HepG2 (cell line): ENCODE measurements around the gene ARHGAP23. TPM values are rescaled to one million over a fixed set of nuclear protein-coding genes. Genes with fewer than 3 reads are reported as not detected.

Experiments used
- BRCA1 ChIP-seq: sonication (generic); formaldehyde crosslinking; IDR thresholded peaks from 2 replicates; pipeline ENCODE4 v1.4.0; 2020; ENCODE audit warnings: missing genetic modification reagents
- CHD2 ChIP-seq: IDR thresholded peaks from 2 replicates; pipeline ENCODE4 v1.6.1; 2011; ENCODE audit warnings: low read depth, low read length, improper control_type of control experiment
- FIP1L1 ChIP-seq: fragments of 200-400 bp; formaldehyde crosslinking; IDR thresholded peaks from 2 replicates; pipeline ENCODE4 v1.6.1; 2018; ENCODE audit warnings: low read depth, mild to moderate bottlenecking, low read length, moderate library complexity, borderline replicate concordance; ENCODE audit not compliant: insufficient read depth
- HOXD1 ChIP-seq: sonication (generic); formaldehyde crosslinking; IDR thresholded peaks from 2 replicates; pipeline ENCODE4 v1.5.0; 2020; ENCODE audit warnings: missing genetic modification reagents
- LCORL ChIP-seq, 2 experiments: fragments of 450-650 bp in 1 of 2; sonication (generic) in 1 of 2; formaldehyde crosslinking in 1 of 2; IDR thresholded peaks; 2 replicates each; pipeline versions ENCODE4 v1.5.0 to v1.6.1; 2017 to 2020; ENCODE audit warnings: antibody characterized with exemption in 1 of 2, missing genetic modification reagents in 1 of 2
- NBN ChIP-seq: fragments of 450-650 bp; conservative IDR thresholded peaks from 2 replicates; pipeline ENCODE4 v1.6.1; 2017
- PLRG1 ChIP-seq: fragments of 450-650 bp; conservative IDR thresholded peaks from 2 replicates; pipeline ENCODE4 v1.6.1; 2016
- TEAD2 ChIP-seq: sonication (generic); formaldehyde crosslinking; IDR thresholded peaks from 2 replicates; pipeline ENCODE4 v1.9.0; 2021; ENCODE audit warnings: missing genetic modification reagents
- YY1 ChIP-seq: IDR thresholded peaks from 2 replicates; pipeline ENCODE4 v1.6.1; 2011; ENCODE audit warnings: low read length, low read depth, moderate library complexity, mild to moderate bottlenecking; ENCODE audit not compliant: insufficient read depth, insufficient replicate concordance
- ZNF138 ChIP-seq: sonication (generic); formaldehyde crosslinking; IDR thresholded peaks from 2 replicates; pipeline ENCODE4 v1.5.0; 2020; ENCODE audit warnings: mild to moderate bottlenecking, low read depth, missing genetic modification reagents
- ZNF225 ChIP-seq: sonication (generic); formaldehyde crosslinking; IDR thresholded peaks from 2 replicates; pipeline ENCODE4 v1.4.0; 2020; ENCODE audit warnings: mild to moderate bottlenecking, missing genetic modification reagents
- ZNF570 ChIP-seq: sonication (generic); formaldehyde crosslinking; IDR thresholded peaks from 2 replicates; pipeline ENCODE4 v1.4.0; 2020; ENCODE audit warnings: mild to moderate bottlenecking, missing genetic modification reagents, borderline replicate concordance
- ZNF781 ChIP-seq: sonication (generic); formaldehyde crosslinking; IDR thresholded peaks from 2 replicates; pipeline ENCODE4 v1.5.1; 2020; ENCODE audit warnings: borderline replicate concordance, mild to moderate bottlenecking, missing genetic modification reagents; ENCODE audit errors: not compliant biosample characterization
- polyA plus RNA-seq, 8 experiments: library from polyadenylated mRNA; depleted of rRNA in 3 of 8; stranded (reverse) in 7 of 8; unstranded in 1 of 8; fragments of >200 nt; fragmentation: Illumina TruSeq in 4 of 8; extraction: Trizol in 4 of 8; gene quantifications; 2 replicates each; pipeline versions ENCODE4 v1.2.1 to v1.2.3, GENCODE V29; 2011 to 2016; ENCODE audit warnings: low read depth in 4 of 8, missing spikeins in 1 of 8, mixed read lengths in 1 of 8; ENCODE audit not compliant: insufficient read depth in 1 of 8
- total RNA-seq, 5 experiments: library from RNA; depleted of rRNA; stranded (reverse); fragments of >200 nt; fragmentation: Illumina TruSeq; extraction: Trizol; gene quantifications; 2 replicates each; pipeline ENCODE4 v1.2.3, GENCODE V29; 2016; ENCODE audit warnings: low read depth in 1 of 5
- TF ChIP-seq, protein P1 (sequence below): sonication (generic); formaldehyde crosslinking; IDR thresholded peaks from 2 replicates; pipeline ENCODE4 v1.4.0; 2020; ENCODE audit warnings: missing genetic modification reagents
- TF ChIP-seq, protein P2 (sequence below): sonication (generic); formaldehyde crosslinking; IDR thresholded peaks from 2 replicates; pipeline ENCODE4 v1.9.0; 2021; ENCODE audit warnings: mild to moderate bottlenecking, missing genetic modification reagents
- TF ChIP-seq, protein P3 (sequence below): sonication (generic); formaldehyde crosslinking; conservative IDR thresholded peaks from 2 replicates; pipeline ENCODE4 v1.4.0; 2020; ENCODE audit warnings: missing genetic modification reagents

ARHGAP23 gene
- total and polyA plus RNA-seq, 2 of the 13 experiments (the other 11 are each of a cell fraction or from before 2014, with no cell fraction given): 0.03 TPM; not detected in 1

DNA sequence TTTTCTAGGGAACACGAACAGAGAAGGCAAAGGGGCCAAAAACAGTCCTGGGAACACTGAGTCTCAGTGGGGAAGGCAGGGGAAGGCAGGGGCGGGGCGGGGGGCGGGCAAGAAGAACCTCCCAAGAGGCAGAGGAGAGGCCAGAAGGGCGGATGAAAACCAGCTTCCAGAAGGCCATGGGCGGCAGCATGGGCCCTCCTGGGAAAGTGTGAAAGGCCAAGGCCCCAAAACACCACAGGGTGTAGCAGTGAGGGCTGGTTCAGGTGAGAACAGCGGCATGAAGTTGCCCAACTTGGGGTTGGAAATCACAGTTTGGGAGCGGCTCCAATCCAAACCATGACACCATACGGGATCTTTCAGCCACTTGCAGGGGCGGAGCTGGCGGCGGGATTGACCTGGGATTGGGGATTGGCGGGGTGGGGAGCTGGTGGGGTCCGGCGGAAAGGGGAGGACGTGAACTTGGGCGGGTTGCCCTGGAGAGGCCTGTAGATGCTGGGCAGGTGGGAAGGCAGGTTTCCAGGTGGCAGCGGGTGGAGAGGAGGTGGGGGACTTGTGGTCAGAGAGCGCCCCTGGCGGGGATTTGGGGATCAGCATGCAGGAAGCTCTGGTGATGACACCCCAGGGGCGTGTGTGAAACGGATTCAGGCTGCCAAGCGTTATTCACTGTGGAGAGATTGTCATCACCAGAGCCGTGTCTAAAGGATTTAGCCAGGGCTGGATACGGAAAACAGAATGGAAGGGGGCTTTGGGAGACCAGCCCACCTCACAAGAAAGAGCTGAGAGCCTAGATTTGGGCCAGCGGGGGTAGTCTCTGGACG, 80.9 kb downstream of the ARHGAP23 start (continued):
- TF ChIP-seq, protein P1, sequence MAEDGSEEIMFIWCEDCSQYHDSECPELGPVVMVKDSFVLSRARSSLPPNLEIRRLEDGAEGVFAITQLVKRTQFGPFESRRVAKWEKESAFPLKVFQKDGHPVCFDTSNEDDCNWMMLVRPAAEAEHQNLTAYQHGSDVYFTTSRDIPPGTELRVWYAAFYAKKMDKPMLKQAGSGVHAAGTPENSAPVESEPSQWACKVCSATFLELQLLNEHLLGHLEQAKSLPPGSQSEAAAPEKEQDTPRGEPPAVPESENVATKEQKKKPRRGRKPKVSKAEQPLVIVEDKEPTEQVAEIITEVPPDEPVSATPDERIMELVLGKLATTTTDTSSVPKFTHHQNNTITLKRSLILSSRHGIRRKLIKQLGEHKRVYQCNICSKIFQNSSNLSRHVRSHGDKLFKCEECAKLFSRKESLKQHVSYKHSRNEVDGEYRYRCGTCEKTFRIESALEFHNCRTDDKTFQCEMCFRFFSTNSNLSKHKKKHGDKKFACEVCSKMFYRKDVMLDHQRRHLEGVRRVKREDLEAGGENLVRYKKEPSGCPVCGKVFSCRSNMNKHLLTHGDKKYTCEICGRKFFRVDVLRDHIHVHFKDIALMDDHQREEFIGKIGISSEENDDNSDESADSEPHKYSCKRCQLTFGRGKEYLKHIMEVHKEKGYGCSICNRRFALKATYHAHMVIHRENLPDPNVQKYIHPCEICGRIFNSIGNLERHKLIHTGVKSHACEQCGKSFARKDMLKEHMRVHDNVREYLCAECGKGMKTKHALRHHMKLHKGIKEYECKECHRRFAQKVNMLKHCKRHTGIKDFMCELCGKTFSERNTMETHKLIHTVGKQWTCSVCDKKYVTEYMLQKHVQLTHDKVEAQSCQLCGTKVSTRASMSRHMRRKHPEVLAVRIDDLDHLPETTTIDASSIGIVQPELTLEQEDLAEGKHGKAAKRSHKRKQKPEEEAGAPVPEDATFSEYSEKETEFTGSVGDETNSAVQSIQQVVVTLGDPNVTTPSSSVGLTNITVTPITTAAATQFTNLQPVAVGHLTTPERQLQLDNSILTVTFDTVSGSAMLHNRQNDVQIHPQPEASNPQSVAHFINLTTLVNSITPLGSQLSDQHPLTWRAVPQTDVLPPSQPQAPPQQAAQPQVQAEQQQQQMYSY: no peak
- TF ChIP-seq ZNF781 (CRISPR knock-in tag) (peak; percentile 50), TEAD2 (CRISPR knock-in tag) (no peak), BRCA1 (CRISPR knock-in tag) (no peak), YY1 (no peak), PLRG1 (no peak), FIP1L1 (no peak), ZNF225 (CRISPR knock-in tag) (no peak), ZNF570 (CRISPR knock-in tag) (no peak), ZNF138 (CRISPR knock-in tag) (no peak), CHD2 (no peak), NBN (no peak), LCORL (IDR thresholded peaks at IDR 0.05) (no peak), LCORL (CRISPR knock-in tag; IDR thresholded peaks at IDR 0.05) (peak; percentile 49; the same call in 1 of the 2 replicates), HOXD1 (no peak)
- TF ChIP-seq, protein P2, sequence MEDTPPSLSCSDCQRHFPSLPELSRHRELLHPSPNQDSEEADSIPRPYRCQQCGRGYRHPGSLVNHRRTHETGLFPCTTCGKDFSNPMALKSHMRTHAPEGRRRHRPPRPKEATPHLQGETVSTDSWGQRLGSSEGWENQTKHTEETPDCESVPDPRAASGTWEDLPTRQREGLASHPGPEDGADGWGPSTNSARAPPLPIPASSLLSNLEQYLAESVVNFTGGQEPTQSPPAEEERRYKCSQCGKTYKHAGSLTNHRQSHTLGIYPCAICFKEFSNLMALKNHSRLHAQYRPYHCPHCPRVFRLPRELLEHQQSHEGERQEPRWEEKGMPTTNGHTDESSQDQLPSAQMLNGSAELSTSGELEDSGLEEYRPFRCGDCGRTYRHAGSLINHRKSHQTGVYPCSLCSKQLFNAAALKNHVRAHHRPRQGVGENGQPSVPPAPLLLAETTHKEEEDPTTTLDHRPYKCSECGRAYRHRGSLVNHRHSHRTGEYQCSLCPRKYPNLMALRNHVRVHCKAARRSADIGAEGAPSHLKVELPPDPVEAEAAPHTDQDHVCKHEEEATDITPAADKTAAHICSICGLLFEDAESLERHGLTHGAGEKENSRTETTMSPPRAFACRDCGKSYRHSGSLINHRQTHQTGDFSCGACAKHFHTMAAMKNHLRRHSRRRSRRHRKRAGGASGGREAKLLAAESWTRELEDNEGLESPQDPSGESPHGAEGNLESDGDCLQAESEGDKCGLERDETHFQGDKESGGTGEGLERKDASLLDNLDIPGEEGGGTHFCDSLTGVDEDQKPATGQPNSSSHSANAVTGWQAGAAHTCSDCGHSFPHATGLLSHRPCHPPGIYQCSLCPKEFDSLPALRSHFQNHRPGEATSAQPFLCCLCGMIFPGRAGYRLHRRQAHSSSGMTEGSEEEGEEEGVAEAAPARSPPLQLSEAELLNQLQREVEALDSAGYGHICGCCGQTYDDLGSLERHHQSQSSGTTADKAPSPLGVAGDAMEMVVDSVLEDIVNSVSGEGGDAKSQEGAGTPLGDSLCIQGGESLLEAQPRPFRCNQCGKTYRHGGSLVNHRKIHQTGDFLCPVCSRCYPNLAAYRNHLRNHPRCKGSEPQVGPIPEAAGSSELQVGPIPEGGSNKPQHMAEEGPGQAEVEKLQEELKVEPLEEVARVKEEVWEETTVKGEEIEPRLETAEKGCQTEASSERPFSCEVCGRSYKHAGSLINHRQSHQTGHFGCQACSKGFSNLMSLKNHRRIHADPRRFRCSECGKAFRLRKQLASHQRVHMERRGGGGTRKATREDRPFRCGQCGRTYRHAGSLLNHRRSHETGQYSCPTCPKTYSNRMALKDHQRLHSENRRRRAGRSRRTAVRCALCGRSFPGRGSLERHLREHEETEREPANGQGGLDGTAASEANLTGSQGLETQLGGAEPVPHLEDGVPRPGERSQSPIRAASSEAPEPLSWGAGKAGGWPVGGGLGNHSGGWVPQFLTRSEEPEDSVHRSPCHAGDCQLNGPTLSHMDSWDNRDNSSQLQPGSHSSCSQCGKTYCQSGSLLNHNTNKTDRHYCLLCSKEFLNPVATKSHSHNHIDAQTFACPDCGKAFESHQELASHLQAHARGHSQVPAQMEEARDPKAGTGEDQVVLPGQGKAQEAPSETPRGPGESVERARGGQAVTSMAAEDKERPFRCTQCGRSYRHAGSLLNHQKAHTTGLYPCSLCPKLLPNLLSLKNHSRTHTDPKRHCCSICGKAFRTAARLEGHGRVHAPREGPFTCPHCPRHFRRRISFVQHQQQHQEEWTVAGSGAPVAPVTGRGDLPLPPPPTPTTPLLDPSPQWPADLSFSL: no peak
- TF ChIP-seq, protein P3, sequence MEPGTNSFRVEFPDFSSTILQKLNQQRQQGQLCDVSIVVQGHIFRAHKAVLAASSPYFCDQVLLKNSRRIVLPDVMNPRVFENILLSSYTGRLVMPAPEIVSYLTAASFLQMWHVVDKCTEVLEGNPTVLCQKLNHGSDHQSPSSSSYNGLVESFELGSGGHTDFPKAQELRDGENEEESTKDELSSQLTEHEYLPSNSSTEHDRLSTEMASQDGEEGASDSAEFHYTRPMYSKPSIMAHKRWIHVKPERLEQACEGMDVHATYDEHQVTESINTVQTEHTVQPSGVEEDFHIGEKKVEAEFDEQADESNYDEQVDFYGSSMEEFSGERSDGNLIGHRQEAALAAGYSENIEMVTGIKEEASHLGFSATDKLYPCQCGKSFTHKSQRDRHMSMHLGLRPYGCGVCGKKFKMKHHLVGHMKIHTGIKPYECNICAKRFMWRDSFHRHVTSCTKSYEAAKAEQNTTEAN: no peak
